Measurements from ENCODE around the gene UMODL1. TPM values are rescaled to one million over a fixed set of nuclear protein-coding genes. Genes with fewer than 3 reads are reported as not detected.
A peak's percentile ranks its signal among the peaks of the same experiment; 100 is the strongest.

Gene UMODL1
- total and polyA plus RNA-seq, 4 experiments from 2014 or later: 0.08 to 1.1 (median 0.58) TPM; not detected in 1

GRCh38 chr21:42161956-42162681 is 91.0 kb downstream of the UMODL1 start:
- Mint-ChIP-seq H3K4me1 (peaks cover 8 to 40% (median 20%) of the 10 kb centered on the region in 4 donors), H3K27me3 (no peaks in the 10 kb centered on the region), H3K9me3 (no peaks in the 10 kb centered on the region), H3K4me3 (peak overlapping the region in 2 of 8 donors; percentile 23 to 24), H3K36me3 (no peaks in the 10 kb centered on the region), H3K27ac (peak overlapping the region in 4 of 7 donors; percentile 2 to 79 (median 69))
- no peak overlapping the region for H3K27ac ChIP-seq (ENCODE audit: low read depth, low read length)
- no peaks in the 10 kb centered on the region for H3K36me3 ChIP-seq (ENCODE audit: insufficient read depth, low read length)
- DNase-seq: peak in 4 of 5 donors; percentile 14 to 22 (median 19)
- peaks cover 10% of the 10 kb centered on the region for H3K4me1 ChIP-seq (ENCODE audit: insufficient read depth, low read length)
- no peak overlapping the region for H3K4me3 ChIP-seq (ENCODE audit: low read length in 2 of 2)
- H3K27me3 ChIP-seq (ENCODE audit: insufficient read depth, low read length): no peaks in the 10 kb centered on the region
- no peaks in the 10 kb centered on the region for H3K9me3 ChIP-seq (ENCODE audit: control insufficient read depth in 1 of 2, low read length in 2 of 2)
- ChIA-PET POLR2A (ENCODE audit: partially characterized antibody) (no interaction called here), CTCF (ENCODE audit: partially characterized antibody) (interaction anchor here (8.8 kb wide), 1 partner anchor 98 kb away, joined by 157 read pairs; no protein-coding TSS in a partner anchor)
- intact Hi-C loops (cut with micrococcal nuclease): no loop called here

DNA sequence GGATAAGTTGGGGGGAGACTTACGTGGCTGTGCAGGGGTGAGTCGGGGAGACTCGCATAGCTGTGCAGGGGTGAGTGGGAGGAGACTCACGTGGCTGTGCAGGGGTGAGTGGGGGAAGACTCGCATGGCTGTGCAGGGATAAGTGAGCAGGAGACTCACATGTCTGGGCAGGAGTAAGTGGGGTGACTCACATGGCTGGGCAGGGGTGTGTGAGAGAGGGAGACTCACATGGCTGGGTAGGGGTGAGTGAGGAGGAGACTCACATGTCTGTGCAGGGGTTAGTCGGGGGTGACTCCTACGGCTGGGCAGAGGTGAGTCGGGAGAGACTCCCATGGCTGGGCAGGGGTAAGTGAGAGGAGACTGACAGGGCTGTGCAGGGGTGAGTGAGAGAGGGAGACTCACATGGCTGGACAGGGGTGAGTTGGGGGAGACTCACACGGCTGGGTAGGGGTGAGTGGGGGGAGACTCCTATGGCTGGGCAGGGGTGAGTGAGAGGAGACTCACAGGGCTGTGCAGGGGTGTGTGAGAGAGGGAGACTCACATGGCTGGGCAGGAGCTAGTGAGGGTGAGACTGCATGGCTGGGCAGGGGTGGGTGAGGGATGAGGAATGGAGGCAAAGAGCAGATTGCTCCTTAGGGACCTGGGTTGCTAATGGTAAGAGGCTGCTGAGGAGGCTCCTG is 91.9 kb downstream of the UMODL1 start:
- ChIA-PET CTCF (ENCODE audit: partially characterized antibody) (interaction anchor here (1.5 to 8.8 kb wide), 3 partner anchors 36 to 97 kb away, joined by 3 to 157 read pairs (median 11); no protein-coding TSS in a partner anchor), POLR2A (ENCODE audit: partially characterized antibody) (no interaction called here)
- peak overlapping the region in 5 of 7 donors; percentile 42 to 70 (median 56) for H3K27ac Mint-ChIP-seq
- H3K4me3 ChIP-seq (ENCODE audit: low read length in 2 of 2): no peak overlapping the region
- H3K4me3 Mint-ChIP-seq: no peak overlapping the region
- no peak overlapping the region for H3K27ac ChIP-seq (ENCODE audit: low read depth, low read length)
- no peak for DNase-seq
- no peaks in the 10 kb centered on the region for H3K36me3 ChIP-seq (ENCODE audit: insufficient read depth, low read length)
- no peaks in the 10 kb centered on the region for H3K9me3 ChIP-seq (ENCODE audit: control insufficient read depth in 1 of 2, low read length in 2 of 2)
- no peaks in the 10 kb centered on the region for H3K36me3 Mint-ChIP-seq
- H3K4me1 Mint-ChIP-seq: peaks cover 8 to 40% (median 20%) of the 10 kb centered on the region in 4 donors
- peaks cover 10% of the 10 kb centered on the region for H3K4me1 ChIP-seq (ENCODE audit: insufficient read depth, low read length)
- intact Hi-C loops (cut with micrococcal nuclease): no loop called here
- H3K9me3 Mint-ChIP-seq: no peaks in the 10 kb centered on the region
- no peaks in the 10 kb centered on the region for H3K27me3 Mint-ChIP-seq
- no peaks in the 10 kb centered on the region for H3K27me3 ChIP-seq (ENCODE audit: insufficient read depth, low read length)

DNA sequence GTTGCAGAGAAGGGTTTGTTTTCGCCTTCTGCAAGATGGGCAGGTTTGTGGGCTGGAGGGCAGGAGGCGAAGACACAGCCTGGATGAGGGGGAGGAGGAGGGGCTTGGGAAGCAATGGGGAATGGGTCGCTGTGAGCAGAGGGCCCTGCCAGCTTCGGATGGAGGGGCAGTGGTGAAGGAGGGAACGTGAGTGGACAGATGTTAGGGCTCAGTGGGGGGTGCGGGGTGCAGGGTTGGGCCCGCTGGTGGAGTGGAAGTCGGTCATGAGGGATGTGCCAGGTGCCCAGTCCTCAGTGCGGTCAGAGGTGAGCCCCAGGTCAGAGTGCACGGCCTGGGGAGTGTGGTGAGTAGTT is 92.4 kb downstream of the UMODL1 start:
- H3K36me3 ChIP-seq (ENCODE audit: insufficient read depth, low read length): no peaks in the 10 kb centered on the region
- Mint-ChIP-seq H3K9me3 (no peaks in the 10 kb centered on the region), H3K36me3 (no peaks in the 10 kb centered on the region), H3K4me3 (no peak overlapping the region), H3K27me3 (no peaks in the 10 kb centered on the region), H3K27ac (peak overlapping the region in 1 of 7 donors; percentile 56), H3K4me1 (peaks cover 8 to 40% (median 20%) of the 10 kb centered on the region in 4 donors)
- POLR2A ChIA-PET (ENCODE audit: partially characterized antibody): no interaction called here
- no peaks in the 10 kb centered on the region for H3K9me3 ChIP-seq (ENCODE audit: control insufficient read depth in 1 of 2, low read length in 2 of 2)
- DNase-seq: no peak
- CTCF ChIA-PET (ENCODE audit: partially characterized antibody): interaction anchor here (0.9 to 8.8 kb wide), 12 partner anchors 26 to 220 kb away, joined by 3 to 157 read pairs (median 4); no protein-coding TSS in a partner anchor
- no peaks in the 10 kb centered on the region for H3K27me3 ChIP-seq (ENCODE audit: insufficient read depth, low read length)
- no peak overlapping the region for H3K4me3 ChIP-seq (ENCODE audit: low read length in 2 of 2)
- H3K27ac ChIP-seq (ENCODE audit: low read depth, low read length): no peak overlapping the region
- intact Hi-C loops (cut with micrococcal nuclease): no loop called here
- H3K4me1 ChIP-seq (ENCODE audit: insufficient read depth, low read length): peaks cover 10% of the 10 kb centered on the region

DNA sequence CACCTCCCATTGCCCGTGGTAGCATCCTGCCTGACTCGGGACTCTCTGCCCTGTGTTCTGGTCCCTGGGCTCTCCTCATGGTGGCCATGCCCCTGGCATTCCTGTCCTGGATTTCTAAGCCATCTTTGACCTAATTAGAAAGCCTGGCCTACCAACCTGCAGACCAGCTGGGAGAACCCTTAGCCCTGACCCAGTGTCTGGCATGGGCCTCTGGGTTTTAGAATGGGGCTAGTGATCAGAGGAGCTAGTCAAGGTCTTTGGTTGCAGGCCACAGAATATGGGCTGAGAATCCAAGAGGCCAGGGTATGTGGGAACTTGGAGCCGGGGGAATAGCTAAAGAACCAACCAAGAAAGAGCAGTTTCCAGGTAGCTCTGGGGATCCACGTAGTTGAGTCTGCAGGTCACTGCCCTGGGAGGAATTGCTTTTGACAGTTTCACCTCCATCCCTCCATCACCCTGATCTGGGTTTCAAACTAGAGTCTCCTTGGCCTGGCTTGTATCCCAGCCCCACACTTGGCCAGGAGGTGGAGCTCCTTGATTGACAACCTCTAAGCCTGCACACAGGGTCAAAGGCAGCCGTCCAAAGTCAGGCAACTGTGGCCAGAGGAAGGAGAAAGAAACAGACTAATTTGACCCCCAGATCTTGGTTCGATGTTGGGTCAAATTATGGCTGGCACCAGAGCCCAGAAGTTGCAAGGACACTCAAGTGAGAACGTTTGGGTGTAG is 93.1 kb downstream of the UMODL1 start:
- H3K9me3 Mint-ChIP-seq: no peaks in the 10 kb centered on the region
- Histone ChIP-seq H3K4me3 (ENCODE audit: low read length in 2 of 2) (no peak overlapping the region), H3K36me3 (ENCODE audit: insufficient read depth, low read length) (no peaks in the 10 kb centered on the region), H3K4me1 (ENCODE audit: insufficient read depth, low read length) (peaks cover 10% of the 10 kb centered on the region), H3K27ac (ENCODE audit: low read depth, low read length) (no peak overlapping the region), H3K9me3 (ENCODE audit: control insufficient read depth in 1 of 2, low read length in 2 of 2) (no peaks in the 10 kb centered on the region), H3K27me3 (ENCODE audit: insufficient read depth, low read length) (no peaks in the 10 kb centered on the region)
- H3K27ac Mint-ChIP-seq: peak overlapping the region in 3 of 7 donors; percentile 42 to 64 (median 59)
- POLR2A ChIA-PET (ENCODE audit: partially characterized antibody): interaction anchor here (1.2 to 2.1 kb wide), 2 partner anchors 74 to 95 kb away, joined by 4 to 10 read pairs; no protein-coding TSS in a partner anchor
- DNase-seq: peak; percentile 42 to 58 (median 51)
- intact Hi-C loops (cut with micrococcal nuclease): loop anchor here (1.0 kb wide), 3 partner anchors 24 to 286 kb away; no protein-coding TSS in a partner anchor
- H3K4me3 Mint-ChIP-seq: peak overlapping the region in 1 of 8 donors; percentile 21
- peaks cover 8 to 40% (median 20%) of the 10 kb centered on the region in 4 donors for H3K4me1 Mint-ChIP-seq
- H3K36me3 Mint-ChIP-seq: no peaks in the 10 kb centered on the region
- CTCF ChIA-PET (ENCODE audit: partially characterized antibody): interaction anchor here (0.8 to 8.8 kb wide), 21 partner anchors 8 to 219 kb away, joined by 3 to 157 read pairs (median 4); no protein-coding TSS in a partner anchor
- no peaks in the 10 kb centered on the region for H3K27me3 Mint-ChIP-seq

- no peak for DNase-seq
- intact Hi-C loops (cut with micrococcal nuclease): loop anchor here (1.0 kb wide), 3 partner anchors 23 to 285 kb away; no protein-coding TSS in a partner anchor
- Mint-ChIP-seq H3K27me3 (no peaks in the 10 kb centered on the region), H3K36me3 (no peaks in the 10 kb centered on the region), H3K9me3 (no peaks in the 10 kb centered on the region), H3K4me1 (peaks cover 10 to 43% (median 19%) of the 10 kb centered on the region in 4 donors), H3K27ac (peak overlapping the region in 1 of 7 donors; percentile 16), H3K4me3 (no peak overlapping the region)
- Histone ChIP-seq H3K9me3 (ENCODE audit: control insufficient read depth in 1 of 2, low read length in 2 of 2) (no peaks in the 10 kb centered on the region), H3K36me3 (ENCODE audit: insufficient read depth, low read length) (no peaks in the 10 kb centered on the region), H3K27me3 (ENCODE audit: insufficient read depth, low read length) (no peaks in the 10 kb centered on the region), H3K27ac (ENCODE audit: low read depth, low read length) (no peak overlapping the region), H3K4me3 (ENCODE audit: low read length in 2 of 2) (no peak overlapping the region), H3K4me1 (ENCODE audit: insufficient read depth, low read length) (peaks cover 10% of the 10 kb centered on the region)
- ChIA-PET CTCF (ENCODE audit: partially characterized antibody) (interaction anchor here (0.9 to 8.8 kb wide), 12 partner anchors 8 to 292 kb away, joined by 3 to 157 read pairs (median 5); no protein-coding TSS in a partner anchor), POLR2A (ENCODE audit: partially characterized antibody) (interaction anchor here (1.2 to 2.1 kb wide), 3 partner anchors 24 to 94 kb away, joined by 3 to 10 read pairs (median 4); no protein-coding TSS in a partner anchor)
These were observed 93.7 kb downstream of the UMODL1 start for GRCh38 chr21:42164818-42165217.

DNA sequence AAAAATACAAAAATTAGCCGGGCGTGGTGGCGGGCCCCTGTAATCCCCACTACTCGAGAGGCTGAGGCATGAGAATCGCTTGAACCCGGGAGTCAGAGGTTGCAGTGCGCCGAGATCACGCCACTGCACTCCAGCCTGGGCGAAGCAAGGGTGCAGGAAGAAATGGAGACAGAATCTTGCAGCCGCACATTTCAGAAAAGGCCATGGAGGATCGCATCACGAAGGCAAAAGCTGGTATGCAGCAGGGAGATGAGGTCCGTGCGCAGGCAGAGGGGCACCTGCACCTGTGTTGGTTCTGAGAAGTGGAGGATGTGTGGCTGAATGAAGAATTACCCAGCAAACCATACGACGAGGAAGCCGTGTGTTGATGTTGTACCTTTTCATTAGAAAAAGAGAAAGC is 94.8 kb downstream of the UMODL1 start:
- POLR2A ChIA-PET (ENCODE audit: partially characterized antibody): interaction anchor here (1.4 to 2.1 kb wide), 2 partner anchors 23 to 93 kb away, joined by 3 to 10 read pairs; no protein-coding TSS in a partner anchor

More for the DNA sequence above, 94.8 kb downstream of the UMODL1 start:
- peaks cover 10 to 46% (median 20%) of the 10 kb centered on the region in 4 donors for H3K4me1 Mint-ChIP-seq
- no peak overlapping the region for H3K4me3 ChIP-seq (ENCODE audit: low read length in 2 of 2)
- no peaks in the 10 kb centered on the region for H3K27me3 Mint-ChIP-seq
- DNase-seq: no peak
- H3K27ac Mint-ChIP-seq: peak overlapping the region in 1 of 7 donors; percentile 37
- no peaks in the 10 kb centered on the region for H3K36me3 Mint-ChIP-seq
- intact Hi-C loops (cut with micrococcal nuclease): no loop called here
- H3K27me3 ChIP-seq (ENCODE audit: insufficient read depth, low read length): no peaks in the 10 kb centered on the region
- H3K4me3 Mint-ChIP-seq: no peak overlapping the region
- CTCF ChIA-PET (ENCODE audit: partially characterized antibody): interaction anchor here (0.7 to 8.8 kb wide), 8 partner anchors 11 to 291 kb away, joined by 3 to 157 read pairs (median 4); no protein-coding TSS in a partner anchor
- H3K27ac ChIP-seq (ENCODE audit: low read depth, low read length): no peak overlapping the region
- H3K36me3 ChIP-seq (ENCODE audit: insufficient read depth, low read length): no peaks in the 10 kb centered on the region
- H3K9me3 Mint-ChIP-seq: no peaks in the 10 kb centered on the region
- H3K9me3 ChIP-seq (ENCODE audit: control insufficient read depth in 1 of 2, low read length in 2 of 2): no peaks in the 10 kb centered on the region
- peaks cover 10% of the 10 kb centered on the region for H3K4me1 ChIP-seq (ENCODE audit: insufficient read depth, low read length)

Data from CD4-positive, alpha-beta memory T cell (primary cell).